Testis (tissue), 3 donors: ENCODE measurements around the gene TMEM255B. TPM values are rescaled to one million over a fixed set of nuclear protein-coding genes. Genes with fewer than 3 reads are reported as not detected.
"Not testable (repeated sequence)": the region's sequence is repeated elsewhere in the genome, so short reads cannot be mapped to it uniquely, and the experiment has no call there.

ENCODE experiments used
- DNase-seq: peaks from one replicate; pipeline ENCODE4 v3.0.0-alpha.2; 2019
- H3K27ac ChIP-seq, 2 donors: fragments of 200-600 bp; sonication (generic); one replicate each; pipeline ENCODE4 v1.5.1; 2019
- H3K27me3 ChIP-seq: fragments of 200-600 bp; sonication (generic); one replicate; pipeline ENCODE4 v1.5.1; 2019
- H3K36me3 ChIP-seq: fragments of 200-600 bp; sonication (generic); one replicate; pipeline ENCODE4 v1.5.1; 2017; ENCODE audit warnings: low read depth; ENCODE audit errors: missing control alignments
- H3K4me1 ChIP-seq: fragments of 200-600 bp; sonication (generic); one replicate; pipeline ENCODE4 v1.5.1; 2019
- H3K4me3 ChIP-seq, 2 donors: fragments of 200-600 bp; sonication (generic); one replicate each; pipeline ENCODE4 v1.5.1; 2017 to 2019
- H3K9me3 ChIP-seq: fragments of 200-600 bp; sonication (generic); one replicate; pipeline ENCODE4 v1.5.1; 2017
- CTCF ChIP-seq, 3 experiments: fragments of 450-650 bp in 2 of 3; fragments of 200-600 bp in 1 of 3; sonication (generic) in 1 of 3; IDR thresholded peaks; one replicate each; pipeline ENCODE4 v1.5.1; 2016 to 2019; ENCODE audit warnings: antibody characterized with exemption in 3 of 3, mild to moderate bottlenecking in 2 of 3, moderate library complexity in 1 of 3
- POLR2A ChIP-seq: fragments of 450-650 bp; IDR thresholded peaks from one replicate; pipeline ENCODE4 v1.6.1; 2017; ENCODE audit warnings: antibody characterized with exemption, mild to moderate bottlenecking, moderate library complexity
- WGBS, 2 donors: methylation state at CpG; one replicate each; pipeline ENCODE4 v1.1.5; 2018; 5-methylcytosine and 5-hydroxymethylcytosine counted together
- intact Hi-C: fragments of 100-400 bp; cut with DNase I; formaldehyde crosslinking; loops from one replicate; pipeline ENCODE4 v1.15.1; 2023; ENCODE audit warnings: low total_unique reads
- polyA plus RNA-seq: library from polyadenylated mRNA; stranded (reverse); fragments of 350-450 nt; fragmentation: Illumina TruSeq; extraction: RNeasy Lipid Tissue Mini Kit (QIAGEN cat#74804); gene quantifications from one replicate; pipeline ENCODE4 v1.2.3, GENCODE V29; 2014; ENCODE audit warnings: low read depth, low replicate concordance; ENCODE audit not compliant: insufficient read depth
- total RNA-seq, 2 donors: library from RNA; depleted of rRNA; stranded (reverse); fragments of >200 nt; gene quantifications; one replicate each; pipeline ENCODE4 v1.2.3, GENCODE V29; 2016

TMEM255B gene
- total and polyA plus RNA-seq, 3 donors from 2014 or later: 6.9 to 10.9 (median 7.5) TPM

- no peaks in the 10 kb centered on the region for H3K27me3 ChIP-seq
- H3K4me3 ChIP-seq: no peak overlapping the region
- H3K36me3 ChIP-seq: no peaks in the 10 kb centered on the region
- 86 to 91% methylated on average over 18 to 20 of the region's 20 CpGs for WGBS, 2 donors
- H3K27ac ChIP-seq: no peak overlapping the region
- no peaks in the 10 kb centered on the region for H3K9me3 ChIP-seq
- TF ChIP-seq POLR2A (no peak), CTCF (IDR thresholded peaks at IDR 0.05) (no peak)
- DNase-seq: no peak
- intact Hi-C loops: no loop called here
- H3K4me1 ChIP-seq: no peaks in the 10 kb centered on the region
Measured at GRCh38 chr13:113828282-113828825, 69.3 kb downstream of the TMEM255B start.

GRCh38 chr13:113830426-113830950 is 71.5 kb downstream of the TMEM255B start:
- H3K9me3 ChIP-seq, DNase-seq, H3K36me3 ChIP-seq, H3K4me1 ChIP-seq, H3K27ac ChIP-seq, H3K27me3 ChIP-seq, intact Hi-C loops, H3K4me3 ChIP-seq: not testable (repeated sequence)
- WGBS, 2 donors: 80 to 85% methylated on average over 7 to 9 of the region's 22 CpGs

GRCh38 chr13:113831061-113831460 is 72.0 kb downstream of the TMEM255B start:
- Histone ChIP-seq H3K9me3 (no peaks in the 10 kb centered on the region), H3K4me3 (no peak overlapping the region), H3K36me3 (no peaks in the 10 kb centered on the region), H3K27me3 (no peaks in the 10 kb centered on the region), H3K4me1 (no peaks in the 10 kb centered on the region), H3K27ac (no peak overlapping the region)
- intact Hi-C loops: no loop called here
- 82 to 89% methylated on average over 13 to 23 of the region's 23 CpGs for WGBS, 2 donors
- no peak for TF ChIP-seq POLR2A
- no peak for TF ChIP-seq CTCF (IDR thresholded peaks at IDR 0.05)
- DNase-seq: no peak

- H3K27ac ChIP-seq: no peak overlapping the region
- WGBS, 2 donors: 89 to 94% methylated on average over 15 to 19 of the region's 19 CpGs
- intact Hi-C loops: no loop called here
- no peak overlapping the region for H3K4me3 ChIP-seq
- H3K4me1 ChIP-seq: peaks cover 5% of the 10 kb centered on the region
- no peak for DNase-seq
- H3K27me3 ChIP-seq: no peaks in the 10 kb centered on the region
- TF ChIP-seq CTCF (IDR thresholded peaks at IDR 0.05): no peak
- no peak for TF ChIP-seq POLR2A
- H3K9me3 ChIP-seq: no peaks in the 10 kb centered on the region
- H3K36me3 ChIP-seq: no peaks in the 10 kb centered on the region
Measured at GRCh38 chr13:113832205-113832604, 73.2 kb downstream of the TMEM255B start.

GRCh38 chr13:113832631-113833030 is 73.6 kb downstream of the TMEM255B start:
- intact Hi-C loops: no loop called here
- H3K9me3 ChIP-seq: no peaks in the 10 kb centered on the region
- DNase-seq: no peak
- H3K4me3 ChIP-seq: no peak overlapping the region
- TF ChIP-seq CTCF (IDR thresholded peaks at IDR 0.05) (no peak), POLR2A (no peak)
- no peaks in the 10 kb centered on the region for H3K36me3 ChIP-seq
- H3K27me3 ChIP-seq: no peaks in the 10 kb centered on the region
- H3K4me1 ChIP-seq: peaks cover 9% of the 10 kb centered on the region
- H3K27ac ChIP-seq: no peak overlapping the region
- 96 to 100% methylated on average over 7 to 23 of the region's 23 CpGs for WGBS, 2 donors
